Measurements from ENCODE around the gene SH3RF3.

Gene SH3RF3

DNA sequence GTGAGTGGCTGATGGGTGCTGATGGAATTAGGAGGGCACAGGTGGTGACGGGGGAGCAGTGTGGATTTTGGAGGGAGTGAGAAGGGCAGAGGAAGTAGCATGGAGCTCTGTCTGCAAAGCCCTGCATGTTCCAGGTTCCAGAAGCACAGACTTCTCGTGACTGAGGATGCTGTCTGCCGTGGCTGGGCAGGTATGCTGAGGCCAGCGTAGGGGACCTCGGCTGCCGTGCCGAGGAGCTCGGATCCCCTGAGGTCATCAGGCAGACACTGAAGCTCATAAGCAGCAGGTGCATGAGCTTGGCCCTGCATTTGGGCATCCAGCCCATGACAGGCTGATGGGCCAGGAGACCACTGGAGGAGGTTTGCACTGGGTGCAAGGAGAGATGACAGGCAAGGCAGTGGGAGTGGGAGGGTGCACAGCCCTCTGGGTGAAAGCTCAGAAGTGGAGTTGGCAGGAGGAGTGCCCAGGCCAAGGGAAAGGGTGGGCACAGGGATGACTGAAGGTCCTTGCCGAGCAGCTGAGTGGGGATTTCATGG, 215.3 kb downstream of the SH3RF3 start:
- DNase-seq, result no peak

DNA sequence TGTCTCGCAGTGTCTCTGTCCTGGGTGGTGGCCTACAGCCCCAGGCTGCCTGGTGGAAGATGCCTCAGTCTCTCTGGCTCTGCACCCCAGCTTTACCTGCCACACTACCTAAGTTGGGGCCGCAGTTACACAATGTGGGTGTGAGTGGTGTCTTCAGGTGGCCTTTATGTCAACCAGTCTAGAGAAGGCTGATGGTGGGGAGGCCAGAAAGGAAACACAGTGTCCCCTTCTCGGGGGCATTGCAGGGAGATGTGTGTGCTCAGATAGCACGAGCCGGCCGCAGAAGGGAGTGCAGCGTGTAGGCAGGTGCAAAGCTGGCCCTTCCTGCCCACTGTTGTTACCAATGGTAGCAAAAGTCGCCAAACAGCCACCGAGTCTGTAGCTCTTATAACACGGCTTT, 216.1 kb downstream of the SH3RF3 start:
- no peak for DNase-seq

DNA sequence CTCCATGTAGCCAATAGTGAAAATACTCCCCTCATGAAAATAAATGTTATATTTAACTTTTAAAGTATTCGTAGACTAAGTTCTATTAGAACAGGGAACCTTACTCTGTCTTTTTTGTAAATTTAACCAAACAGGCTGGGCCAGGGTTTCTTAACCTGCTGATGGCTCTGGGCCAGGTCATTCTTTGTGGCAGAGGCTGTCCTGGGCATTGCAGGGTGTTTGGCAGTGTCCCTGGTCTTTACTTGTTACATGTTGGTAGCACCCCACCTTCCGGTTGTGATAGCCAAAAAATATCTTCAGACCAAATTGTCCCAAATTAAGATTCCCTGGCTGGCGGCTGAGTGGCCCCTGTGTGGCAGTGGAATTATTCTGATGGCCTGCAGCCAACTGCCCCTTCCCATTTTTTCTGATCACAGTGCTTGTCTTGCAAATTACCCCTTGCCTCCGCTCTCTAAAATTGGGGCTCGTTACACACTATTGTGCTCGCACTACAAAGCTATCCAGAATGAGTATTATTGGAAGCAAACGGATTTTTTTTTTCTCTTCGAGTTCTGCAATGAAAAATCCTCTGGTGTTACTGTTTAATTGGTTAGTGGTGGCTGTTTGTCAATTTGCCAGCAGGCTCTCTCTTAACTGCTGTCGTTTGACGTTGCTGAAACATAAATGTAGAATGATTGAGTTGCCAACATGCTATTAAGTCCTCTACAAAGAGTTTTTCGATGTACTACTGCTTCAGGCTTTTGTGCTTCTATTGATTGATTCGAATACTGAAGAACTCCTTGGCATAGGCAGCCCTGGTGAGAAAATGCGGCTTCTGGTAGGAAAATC, 216.9 kb downstream of the SH3RF3 start:
- no peak for DNase-seq

DNA sequence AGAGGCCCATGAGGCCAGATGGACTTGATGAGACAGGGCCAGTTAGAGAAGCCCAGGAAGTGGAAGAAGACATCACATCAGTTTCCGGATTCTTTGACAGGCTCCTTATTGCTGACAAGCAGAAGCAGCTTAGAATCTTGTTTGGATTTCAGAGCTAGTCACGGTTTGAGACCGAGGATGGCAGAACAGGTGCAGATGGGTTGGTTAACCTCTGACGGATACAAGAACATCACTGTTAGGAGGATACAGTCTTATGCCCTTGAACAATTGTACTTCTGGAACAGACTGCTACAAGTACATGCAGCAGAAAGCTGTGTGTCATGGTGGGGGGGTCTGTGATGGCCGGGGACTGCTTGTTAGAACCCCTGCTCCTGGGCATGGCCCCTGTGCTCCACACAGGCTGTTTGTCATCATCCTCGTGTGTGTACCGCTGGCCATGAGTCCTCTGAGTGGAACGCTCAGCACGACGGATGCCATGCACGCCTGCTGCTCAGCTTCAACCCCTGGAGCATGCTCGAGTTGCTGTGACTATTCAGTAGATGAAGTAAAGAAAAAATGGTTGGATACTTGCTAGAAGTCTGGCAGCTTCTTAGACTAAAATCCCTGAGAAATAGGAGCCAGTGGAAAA, 217.7 kb downstream of the SH3RF3 start:
- no peak for DNase-seq

DNA sequence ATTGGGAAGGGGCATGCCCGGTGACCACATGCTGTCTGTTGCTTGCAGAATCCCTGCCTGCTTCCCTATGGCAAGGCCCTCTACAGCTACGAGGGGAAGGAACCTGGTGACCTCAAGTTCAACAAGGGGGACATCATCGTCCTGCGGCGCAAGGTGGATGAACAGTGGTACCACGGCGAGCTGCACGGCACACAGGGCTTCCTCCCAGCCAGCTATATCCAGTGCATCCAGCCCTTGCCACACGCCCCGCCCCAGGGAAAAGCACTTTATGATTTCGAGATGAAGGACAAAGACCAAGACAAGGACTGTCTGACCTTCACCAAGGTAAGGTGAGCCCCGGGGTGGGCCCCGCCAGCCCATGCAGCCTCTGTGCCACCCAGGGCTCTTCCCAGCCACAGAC, 218.6 kb downstream of the SH3RF3 start:
- DNase-seq, result no peak

DNA sequence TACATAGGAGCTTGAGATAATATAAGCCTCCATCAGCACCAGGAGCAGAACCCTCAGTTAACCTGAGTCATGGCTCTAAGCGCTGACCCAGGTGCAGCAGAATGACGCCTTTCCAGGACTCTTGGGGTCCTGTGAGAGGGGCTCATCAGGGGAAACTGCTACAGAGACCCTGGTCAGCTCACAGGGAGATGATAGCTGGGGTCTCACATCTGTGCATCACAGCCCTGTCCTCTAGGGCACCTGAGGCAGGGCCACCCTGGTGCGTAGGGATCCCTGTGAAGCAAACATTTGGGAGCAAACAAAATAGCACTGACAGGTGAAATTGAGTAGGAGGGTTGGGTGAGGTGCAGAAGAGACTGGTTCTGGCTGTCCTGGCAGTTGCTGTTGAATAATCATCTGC, 219.2 kb downstream of the SH3RF3 start:
- no peak for DNase-seq

DNA sequence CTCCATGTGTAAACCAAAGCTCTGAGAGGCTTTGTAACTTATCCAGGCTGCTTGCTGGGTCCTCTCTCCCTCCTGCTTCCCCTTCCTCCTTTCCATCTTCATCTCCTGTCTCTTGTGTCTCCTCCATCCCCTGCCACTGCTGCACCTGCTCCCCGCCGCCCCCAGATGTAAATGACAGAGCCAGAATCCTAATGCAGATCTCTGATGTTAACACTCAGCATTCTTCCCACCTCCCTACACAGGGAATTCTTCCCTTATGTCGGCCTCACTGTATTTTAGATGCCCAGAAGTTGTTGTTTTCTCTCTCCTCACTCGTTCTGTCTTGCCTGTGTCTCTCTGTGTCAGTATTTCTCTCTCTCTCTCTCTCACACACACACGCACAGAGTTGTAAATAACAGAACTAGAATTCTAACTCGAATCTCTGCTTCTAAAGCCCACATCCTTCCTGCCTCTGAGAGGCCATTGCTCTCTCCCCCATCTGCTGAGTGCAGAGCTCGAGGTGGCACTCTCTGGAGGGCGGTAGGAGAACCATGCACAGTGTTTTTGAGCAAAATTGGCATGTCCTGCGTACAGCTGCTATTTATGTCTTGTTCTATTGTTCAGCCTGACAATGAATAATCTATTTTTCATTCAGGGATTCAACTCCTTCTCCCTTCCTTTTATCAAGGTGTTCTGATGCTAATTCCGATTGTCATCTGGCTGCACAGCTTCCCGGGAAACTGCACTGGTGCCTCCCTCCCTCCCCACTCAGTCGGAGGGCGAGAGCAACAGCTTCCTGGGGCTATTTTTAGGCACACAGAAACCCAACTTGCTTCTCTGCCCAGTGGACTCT, 219.9 kb downstream of the SH3RF3 start:
- no peak for DNase-seq

DNA sequence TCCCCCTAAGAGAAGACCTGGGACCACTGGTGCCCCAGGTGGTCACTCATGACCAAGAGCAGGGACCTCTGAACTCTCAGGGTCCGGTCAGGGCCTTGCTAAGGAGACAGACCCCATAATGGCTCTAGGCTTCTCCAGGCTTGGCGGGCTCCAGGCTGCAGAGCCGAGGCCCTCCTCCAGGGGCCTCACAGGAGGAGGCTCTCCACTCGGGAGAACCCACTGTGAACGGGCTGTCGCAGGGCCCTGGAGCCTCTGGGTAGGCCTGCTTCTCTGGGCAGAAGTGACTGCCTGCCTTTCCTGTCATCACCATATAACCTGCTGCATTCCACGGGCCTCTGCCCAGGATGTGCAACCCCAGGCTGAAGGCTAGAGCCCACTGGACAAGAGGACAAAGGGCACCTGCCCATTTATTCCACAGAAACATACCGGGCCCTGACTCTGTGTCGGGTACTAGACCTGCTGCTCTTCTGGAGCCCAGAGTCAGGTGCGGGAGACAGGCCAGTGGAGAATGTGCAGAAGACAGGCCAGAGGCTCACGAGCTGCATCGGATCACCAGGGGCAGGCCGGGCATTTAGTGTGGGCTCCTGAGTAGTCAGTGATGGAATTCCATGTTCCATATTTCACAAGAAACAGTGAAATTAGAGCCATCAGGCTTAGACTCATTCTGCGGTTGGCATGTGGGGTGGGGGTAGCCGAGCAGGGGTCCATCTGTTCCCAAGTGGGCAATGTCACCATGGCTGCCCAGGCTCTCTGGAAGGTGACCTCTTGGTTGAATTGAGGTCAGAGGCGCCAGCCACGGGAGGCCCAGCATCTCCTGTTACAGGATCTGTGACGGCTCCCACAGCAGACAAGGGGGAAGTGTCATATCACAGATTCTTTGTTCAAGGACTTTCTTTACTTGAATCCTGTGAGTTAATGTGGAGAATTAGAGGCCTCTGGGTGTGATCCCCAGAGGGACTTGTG, 220.8 kb downstream of the SH3RF3 start:
- DNase-seq, result no peak

DNA sequence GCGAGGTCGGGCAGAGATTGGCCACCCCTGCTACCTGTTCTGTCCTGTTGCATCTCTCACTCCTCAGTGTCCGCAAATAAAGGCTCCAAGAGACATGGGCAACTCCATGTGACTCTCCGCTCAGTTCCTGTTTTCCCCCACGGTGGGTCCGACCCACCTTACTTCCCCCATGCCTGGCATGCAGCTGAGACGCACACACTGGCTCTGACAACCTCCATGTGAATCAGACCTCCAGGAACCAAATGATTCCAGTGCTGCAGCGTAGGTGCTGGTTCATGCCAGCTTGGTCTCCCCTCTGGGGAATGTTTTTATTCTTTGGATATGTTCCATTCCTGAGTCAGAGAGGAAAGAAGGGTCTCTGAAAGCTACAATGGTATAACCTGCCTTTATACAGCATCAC, 221.5 kb downstream of the SH3RF3 start:
- no peak for DNase-seq

DNA sequence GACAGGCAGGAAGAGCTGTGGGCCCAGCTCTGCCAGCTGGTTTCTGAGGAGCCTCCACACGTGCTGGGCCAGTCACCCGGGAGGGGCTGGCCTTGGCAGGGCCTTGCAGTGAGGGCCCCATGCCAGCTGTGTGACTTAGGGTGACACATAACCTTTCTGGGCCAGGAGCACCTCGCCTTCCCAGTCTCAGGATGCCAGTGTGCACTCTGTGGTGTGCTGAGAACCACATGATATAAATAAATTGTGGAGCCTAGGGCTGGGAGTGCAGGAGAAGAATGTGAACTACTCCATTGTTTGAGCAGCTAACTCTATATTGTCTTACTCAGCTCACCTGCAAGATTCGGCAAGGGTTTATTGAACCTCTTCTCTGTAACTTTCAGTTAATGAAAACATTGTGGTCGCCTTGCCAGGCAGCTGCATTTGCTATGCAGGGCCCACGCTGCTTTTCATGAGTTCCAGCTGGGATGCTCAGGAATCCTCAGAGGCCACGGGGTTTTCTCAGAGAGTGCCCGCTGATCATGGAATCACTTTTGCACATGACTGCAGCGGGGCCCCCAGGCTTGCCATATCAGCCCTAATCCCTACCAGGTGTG, 222.3 kb downstream of the SH3RF3 start:
- peak; percentile 71 for DNase-seq

DNA sequence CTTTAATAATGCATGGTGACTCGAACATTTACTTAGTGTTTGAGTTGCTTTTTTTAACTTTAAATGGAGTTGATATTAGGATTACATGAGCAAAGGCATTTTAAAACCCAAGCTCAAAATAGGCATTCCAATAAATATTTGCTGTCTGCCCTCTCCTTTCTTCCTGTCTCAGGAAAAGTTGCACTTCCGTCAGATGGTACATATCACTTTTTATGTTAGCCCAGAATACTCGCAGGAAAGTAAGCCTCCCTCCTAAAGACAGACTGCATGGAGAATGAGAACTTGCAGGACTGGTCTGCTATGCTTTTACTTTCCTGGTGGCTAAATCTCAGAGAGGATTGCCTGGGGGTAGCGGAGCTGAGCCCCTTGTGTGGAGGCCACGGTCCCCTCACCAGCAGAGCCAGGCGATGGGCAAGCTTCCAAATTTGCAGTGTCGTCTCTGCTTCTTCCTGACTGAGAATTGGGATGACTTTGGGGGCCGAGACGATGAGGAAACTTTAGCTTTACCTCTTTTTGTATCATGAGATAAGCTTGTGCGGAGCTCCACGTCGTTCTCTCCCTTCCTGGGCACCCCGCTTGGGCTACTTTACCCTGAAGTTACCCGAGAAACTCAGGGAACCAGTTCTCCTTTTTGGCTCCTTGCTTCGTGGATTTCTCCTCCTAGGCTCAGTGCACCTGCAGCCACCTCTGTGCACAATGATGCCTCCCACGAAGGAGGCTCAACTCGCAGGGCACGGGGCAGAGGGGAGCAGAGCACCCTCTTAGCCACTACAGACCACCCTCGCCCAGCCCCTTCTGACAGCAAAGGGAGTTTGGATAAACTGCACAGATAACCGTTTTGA, 223.3 kb downstream of the SH3RF3 start:
- DNase-seq, result no peak

DNA sequence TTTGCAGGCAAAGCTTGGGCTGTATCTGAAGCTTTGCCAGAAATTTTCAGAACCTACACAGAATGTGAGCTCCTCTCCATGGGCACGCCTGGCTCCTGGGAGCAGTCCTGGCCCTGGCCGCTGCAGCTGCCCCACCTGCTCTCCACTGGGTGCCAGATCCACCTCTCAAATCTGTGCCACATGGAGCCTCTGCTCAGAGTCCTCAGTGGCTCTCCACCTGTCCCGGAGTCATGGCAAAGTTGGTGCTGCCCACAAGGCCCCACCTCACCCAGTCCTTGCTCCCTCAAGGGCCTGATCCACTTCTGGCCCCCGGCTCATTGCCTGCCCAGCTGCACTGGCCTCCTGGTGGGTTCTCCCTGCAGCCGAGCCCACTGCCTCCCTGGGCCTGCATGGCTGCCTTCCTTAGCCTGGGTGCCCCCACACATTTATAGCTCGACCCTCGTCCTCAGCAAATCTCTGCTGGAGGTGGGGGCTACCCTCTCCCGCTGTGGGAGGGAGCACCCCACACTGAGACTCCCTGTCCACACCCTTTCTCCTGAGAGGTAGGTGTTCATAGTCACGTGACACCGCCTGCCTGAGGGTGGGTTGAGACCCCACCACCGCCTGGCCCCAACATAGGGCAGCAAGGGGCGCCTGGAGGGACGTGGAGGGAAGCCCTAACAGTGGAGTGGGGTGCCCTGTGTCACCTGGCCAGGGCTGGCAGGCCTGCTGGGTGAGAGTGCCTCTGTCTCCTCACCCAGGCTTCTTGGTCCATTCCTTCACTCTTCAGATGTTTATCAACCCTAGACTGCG, 224.1 kb downstream of the SH3RF3 start:
- no peak for DNase-seq

DNA sequence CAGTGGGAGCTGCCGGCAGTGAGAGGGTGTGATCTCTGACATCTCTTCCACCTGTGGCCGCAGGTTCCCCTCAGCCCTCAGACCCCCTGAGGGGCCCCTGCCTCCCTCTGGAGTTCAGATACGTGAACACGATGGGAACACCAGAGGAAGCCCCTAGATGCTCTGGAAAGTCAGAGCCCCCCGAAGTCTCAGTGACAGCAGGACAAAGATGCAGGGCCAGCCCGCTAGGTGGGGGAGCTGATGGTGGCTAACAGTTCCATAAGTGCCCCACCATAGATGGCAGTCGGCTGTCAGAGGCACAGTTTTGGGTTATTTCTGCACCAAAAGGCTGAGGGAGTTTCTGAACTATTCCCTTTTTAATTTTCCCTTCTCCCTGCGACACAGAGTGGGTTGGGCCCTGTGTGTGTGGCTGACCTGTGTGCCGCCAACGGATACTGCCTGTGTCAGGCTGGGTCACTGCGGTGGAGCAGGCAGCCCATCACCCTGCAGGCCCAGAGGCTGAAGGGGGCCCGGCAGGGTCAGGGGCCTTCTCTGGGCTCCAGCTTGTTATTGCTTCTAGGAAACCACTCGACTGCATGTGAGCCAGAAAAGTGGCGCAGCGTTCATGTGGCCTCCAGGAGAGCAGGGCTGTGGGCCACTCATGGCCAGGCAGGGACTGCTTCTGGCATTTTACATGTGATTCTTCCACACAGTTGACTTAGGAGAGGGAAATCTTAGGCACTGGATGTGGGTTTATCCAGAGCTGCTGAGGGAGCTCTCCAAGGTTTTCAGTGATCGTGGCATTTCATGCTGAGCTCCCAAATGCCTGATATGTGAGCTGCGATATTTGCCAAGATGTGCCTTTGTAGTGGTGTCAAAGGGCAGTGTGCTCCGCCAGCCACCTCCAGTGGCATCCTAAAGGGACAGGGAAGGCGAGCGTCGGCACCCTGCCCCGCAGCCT, 225.1 kb downstream of the SH3RF3 start:
- DNase-seq, result no peak

DNA sequence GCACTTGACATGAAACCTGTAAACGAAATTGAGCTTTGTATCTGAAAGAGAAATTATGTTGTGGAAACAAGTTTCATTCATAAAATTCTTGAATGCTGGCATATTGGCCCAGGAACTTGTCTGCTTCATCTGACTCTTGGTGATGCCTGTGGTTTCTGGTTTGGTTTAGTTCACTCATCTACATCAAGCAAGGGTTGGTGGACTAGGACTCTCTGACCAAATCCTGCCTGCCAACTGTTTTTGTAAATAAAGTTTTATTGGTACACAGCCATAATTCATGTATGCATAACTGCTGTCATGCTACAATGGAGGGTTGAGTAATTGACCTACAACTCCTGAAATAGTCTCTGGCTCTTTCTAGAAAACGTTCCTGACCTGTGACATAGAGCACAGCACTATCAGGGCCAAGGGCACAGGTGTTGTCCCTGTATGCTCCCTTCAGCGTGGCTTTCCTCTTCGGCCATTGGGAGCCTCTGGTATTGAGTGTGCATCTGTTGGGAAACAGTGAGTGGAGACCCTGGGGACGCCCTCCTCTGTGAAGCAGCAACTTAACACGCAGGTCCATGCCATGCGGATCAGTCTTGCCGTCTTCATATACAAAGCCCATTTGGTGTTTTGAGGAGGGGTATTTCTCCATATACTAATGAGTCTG, 226.3 kb downstream of the SH3RF3 start:
- DNase-seq, result no peak

DNA sequence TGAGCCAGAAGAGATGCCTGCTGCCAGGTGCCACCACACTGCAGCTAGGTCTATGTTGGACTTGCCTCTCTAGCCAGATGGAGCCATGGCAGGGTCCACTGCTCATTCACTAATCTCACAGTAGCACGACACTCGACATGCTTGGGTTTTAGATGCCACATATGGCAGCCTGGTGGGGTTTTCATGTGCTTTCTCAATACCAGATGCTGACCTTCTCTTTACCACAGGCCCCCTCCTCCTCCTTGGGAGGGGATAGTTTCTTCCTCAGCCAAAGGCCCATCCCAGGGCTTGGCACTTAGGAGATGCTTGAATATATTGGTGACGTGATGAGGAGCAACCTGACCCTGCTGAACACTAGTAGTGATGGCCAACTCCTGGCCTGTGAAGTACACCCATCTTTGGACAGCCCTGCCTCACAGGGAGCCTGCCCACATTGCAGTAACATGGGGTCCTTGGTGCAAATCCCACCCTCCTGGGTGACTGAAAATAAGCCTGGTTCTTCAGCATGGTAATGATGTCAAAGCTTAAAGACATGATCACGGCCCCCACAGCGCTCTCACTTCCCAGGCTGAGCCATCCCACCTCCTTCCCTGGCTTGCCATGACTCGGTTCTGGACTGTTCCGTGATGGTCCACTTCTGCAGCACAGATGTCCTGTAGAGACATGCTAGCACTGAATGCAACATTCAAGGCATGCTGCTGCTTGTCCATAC, 227.5 kb downstream of the SH3RF3 start:
- DNase-seq, result no peak

DNA sequence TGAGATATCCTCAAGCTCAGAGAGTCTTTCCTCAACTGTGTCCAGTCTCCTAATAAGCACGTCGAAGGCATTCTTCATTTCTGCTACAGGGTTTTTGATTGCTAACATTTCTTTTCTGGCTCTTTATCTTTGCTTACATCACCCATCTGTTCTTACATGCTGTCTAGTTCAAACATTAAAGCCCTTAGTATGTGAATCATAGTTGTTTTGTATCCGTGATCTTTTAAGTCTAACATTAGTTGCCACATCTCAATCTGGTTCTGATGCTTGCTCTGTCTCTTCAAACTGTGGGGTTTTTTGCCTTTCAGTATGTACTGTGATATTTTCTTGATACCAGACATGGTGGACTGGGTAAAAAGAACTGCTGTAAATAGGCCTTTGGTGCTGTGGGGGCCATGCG, 235.2 kb downstream of the SH3RF3 start:
- DNase-seq, result no peak

DNA sequence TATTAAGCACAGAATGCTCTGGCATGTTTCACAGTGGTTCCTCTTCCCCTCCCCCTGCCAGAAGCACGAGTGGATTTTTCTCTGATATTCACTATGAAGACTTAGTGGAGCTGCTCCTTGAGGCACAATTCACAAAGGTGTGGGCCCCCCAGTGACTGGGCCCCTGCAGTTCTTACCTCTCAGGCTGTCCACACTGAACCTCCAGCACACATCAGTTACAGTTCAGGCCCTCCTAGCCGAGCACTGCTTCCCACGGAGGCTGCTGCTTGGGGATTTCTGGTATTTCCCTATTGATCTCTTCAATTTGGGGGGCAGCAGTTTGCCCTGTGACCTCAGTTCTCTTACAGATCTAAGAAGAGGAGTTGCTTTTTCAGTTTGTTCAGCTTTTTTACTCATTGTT, 236.1 kb downstream of the SH3RF3 start:
- no peak for DNase-seq

DNA sequence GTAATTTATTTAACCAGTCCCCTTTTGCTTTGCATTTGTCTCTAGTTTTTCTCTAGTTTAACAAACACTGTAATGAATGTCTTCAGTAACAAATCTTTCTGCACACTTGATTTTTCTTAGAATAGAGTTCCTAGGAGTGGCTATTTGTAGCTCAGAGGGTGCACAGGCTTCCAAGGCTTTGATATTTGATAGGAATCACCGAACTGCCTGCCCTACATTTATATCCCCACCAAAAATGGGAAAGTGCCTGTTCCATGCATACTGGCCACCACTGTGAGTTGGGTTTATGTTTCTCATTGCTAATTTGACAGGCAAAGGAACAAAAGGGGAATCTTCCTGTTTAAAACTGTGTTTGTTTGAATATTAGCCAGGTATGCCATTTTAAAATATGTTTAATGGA, 238.7 kb downstream of the SH3RF3 start:
- DNase-seq, result no peak

All from T1000 (cell line).